ENCODE results near the gene BAZ2B.

Gene BAZ2B

DNA sequence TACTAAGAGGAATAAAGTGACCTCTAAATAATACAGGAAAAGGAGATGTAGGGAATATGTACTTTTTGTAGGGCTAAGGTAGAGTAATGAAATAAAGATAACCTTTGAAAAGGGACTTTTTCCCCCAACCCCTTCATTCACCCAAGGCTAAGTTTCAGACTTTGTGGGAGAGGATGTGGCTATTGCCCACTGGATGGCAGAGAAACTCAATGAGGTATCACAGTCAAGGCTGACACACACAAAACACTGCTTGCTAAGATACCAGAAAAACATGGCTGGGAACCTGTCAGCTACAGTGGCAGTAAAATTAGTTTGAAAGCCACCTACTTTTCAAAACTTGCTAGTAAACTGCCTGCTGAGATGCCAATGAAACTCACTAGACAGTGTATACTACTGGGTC lies 171.0 kb downstream of the BAZ2B start:
- POLR2A ChIA-PET (ENCODE audit: low non-redundant PET): no interaction called here
- no peak overlapping the region for H3K27ac ChIP-seq

DNA sequence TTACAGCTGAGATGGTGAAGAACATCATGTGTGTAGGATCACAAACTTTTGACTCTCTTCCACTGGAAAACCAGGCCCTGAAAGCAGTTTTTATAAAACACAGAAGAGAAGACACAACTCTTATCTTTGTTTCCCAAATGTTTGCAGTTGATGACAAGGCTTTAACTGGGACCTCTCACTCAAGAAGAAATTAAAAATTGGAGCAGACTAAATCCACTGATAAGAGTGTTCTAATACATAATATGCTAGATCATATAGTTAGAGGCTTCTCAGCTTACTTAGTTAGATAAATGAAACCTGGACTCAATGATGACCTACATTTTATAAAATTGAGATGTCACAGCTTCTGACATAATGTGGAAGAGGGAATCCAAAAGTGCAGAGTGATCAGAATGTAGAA lies 171.6 kb downstream of the BAZ2B start:
- CTCF ChIA-PET: no interaction called here
- no peak for DNase-seq (ENCODE audit: low spot score)
- TF ChIP-seq, protein P1, sequence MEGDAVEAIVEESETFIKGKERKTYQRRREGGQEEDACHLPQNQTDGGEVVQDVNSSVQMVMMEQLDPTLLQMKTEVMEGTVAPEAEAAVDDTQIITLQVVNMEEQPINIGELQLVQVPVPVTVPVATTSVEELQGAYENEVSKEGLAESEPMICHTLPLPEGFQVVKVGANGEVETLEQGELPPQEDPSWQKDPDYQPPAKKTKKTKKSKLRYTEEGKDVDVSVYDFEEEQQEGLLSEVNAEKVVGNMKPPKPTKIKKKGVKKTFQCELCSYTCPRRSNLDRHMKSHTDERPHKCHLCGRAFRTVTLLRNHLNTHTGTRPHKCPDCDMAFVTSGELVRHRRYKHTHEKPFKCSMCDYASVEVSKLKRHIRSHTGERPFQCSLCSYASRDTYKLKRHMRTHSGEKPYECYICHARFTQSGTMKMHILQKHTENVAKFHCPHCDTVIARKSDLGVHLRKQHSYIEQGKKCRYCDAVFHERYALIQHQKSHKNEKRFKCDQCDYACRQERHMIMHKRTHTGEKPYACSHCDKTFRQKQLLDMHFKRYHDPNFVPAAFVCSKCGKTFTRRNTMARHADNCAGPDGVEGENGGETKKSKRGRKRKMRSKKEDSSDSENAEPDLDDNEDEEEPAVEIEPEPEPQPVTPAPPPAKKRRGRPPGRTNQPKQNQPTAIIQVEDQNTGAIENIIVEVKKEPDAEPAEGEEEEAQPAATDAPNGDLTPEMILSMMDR (conservative IDR thresholded peaks at IDR 0.05; ENCODE audit: low read depth): no peak
- no peak overlapping the region for H3K27ac ChIP-seq
- POLR2A ChIA-PET (ENCODE audit: low non-redundant PET): no interaction called here

More for the DNA sequence above, 171.0 kb downstream of the BAZ2B start:
- CTCF ChIA-PET: interaction anchor here (0.6 to 0.7 kb wide), 2 partner anchors 9 to 171 kb away, joined by 3 read pairs; partner anchors contain the start of gene BAZ2B
- TF ChIP-seq, protein P1 (conservative IDR thresholded peaks at IDR 0.05; ENCODE audit: low read depth): no peak
- DNase-seq (ENCODE audit: low spot score): no peak

DNA sequence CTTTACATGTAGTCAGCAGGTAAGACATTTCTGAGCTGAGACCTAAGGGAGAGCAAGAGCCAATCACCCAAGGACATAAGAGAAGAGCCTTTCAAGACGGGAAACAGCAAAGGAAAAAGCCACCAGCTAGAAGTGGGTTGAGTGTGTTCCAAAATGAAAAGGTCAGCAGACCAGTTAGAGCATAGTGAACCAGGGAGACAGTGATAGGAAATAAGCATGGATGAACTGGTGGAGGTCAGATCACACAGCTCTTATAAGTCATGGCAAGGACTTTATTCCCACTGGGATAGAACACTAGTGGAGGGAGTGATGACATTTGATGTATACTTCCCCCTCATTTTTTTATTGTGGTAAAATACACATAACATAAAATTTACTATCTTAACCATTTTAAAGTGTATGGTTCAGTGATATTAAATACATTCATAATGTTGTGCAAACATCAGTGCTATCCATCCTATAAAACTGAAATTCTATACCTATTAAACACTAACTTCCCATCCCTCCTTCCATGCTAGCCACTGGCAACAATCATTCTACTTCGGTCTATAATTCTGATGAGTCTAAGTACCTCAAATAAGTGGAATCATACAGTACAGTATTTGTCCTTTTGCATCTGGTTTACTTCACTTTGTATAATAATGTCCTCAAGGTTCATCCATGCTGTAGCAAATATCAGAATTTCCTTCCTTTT lies 174.0 kb downstream of the BAZ2B start:
- TF ChIP-seq, protein P1 (conservative IDR thresholded peaks at IDR 0.05; ENCODE audit: low read depth): no peak
- no peak for DNase-seq (ENCODE audit: low spot score)
- ChIA-PET POLR2A (ENCODE audit: low non-redundant PET) (no interaction called here), CTCF (interaction anchor here (0.6 kb wide), 1 partner anchor 10 kb away, joined by 6 read pairs; no protein-coding TSS in a partner anchor)
- no peak overlapping the region for H3K27ac ChIP-seq

DNA sequence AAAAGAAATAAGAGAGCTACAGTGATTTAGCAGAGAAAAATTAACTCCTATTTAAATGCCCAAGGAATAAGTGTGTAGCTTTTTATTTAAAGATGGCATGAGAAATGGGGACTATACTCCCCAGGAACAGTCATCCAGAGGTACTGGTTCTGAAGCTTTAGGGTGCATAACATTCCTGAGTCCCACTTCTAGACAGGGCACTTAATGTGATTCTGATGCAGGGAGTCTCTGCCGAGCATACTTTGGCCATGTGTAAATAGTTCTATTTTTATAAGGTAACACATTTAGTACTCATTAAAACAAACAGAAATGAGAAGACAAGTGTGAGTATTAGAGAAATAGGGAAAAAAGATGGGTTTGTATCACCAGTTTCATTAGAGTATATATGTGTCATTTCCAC lies 175.2 kb downstream of the BAZ2B start:
- CTCF ChIA-PET: no interaction called here
- no peak overlapping the region for H3K27ac ChIP-seq
- POLR2A ChIA-PET (ENCODE audit: low non-redundant PET): no interaction called here
- TF ChIP-seq, protein P1 (conservative IDR thresholded peaks at IDR 0.05; ENCODE audit: low read depth): no peak
- no peak for DNase-seq (ENCODE audit: low spot score)

DNA sequence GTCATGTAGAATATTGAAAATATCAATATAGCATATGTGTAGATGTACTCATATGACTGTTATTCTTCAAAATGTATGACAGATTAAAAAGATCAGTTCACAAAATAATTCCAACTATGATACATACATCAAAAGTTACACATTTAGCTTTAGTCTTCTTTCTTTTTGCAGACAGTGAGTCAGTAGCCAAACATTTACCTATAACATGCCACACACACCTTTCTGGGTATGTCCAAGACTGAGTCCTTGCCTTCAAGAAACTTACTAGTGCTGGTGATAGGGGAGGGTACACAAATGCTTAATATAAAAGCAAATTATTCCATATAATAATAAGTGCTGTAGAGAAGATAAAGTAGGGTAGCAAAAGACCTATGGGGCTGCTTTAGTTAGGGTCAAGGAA lies 176.9 kb downstream of the BAZ2B start:
- CTCF ChIA-PET: interaction anchor here (0.6 to 0.7 kb wide), 2 partner anchors 12 to 232 kb away, joined by 3 read pairs; no protein-coding TSS in a partner anchor
- TF ChIP-seq, protein P1 (conservative IDR thresholded peaks at IDR 0.05; ENCODE audit: low read depth): no peak
- POLR2A ChIA-PET (ENCODE audit: low non-redundant PET): no interaction called here
- no peak for DNase-seq (ENCODE audit: low spot score)
- H3K27ac ChIP-seq: no peak overlapping the region

GRCh38 chr2:159438720-159439353 lies 177.5 kb downstream of the BAZ2B start:
- POLR2A ChIA-PET (ENCODE audit: low non-redundant PET): no interaction called here
- no peak overlapping the region for H3K27ac ChIP-seq
- TF ChIP-seq, protein P1 (conservative IDR thresholded peaks at IDR 0.05; ENCODE audit: low read depth): no peak
- no peak for DNase-seq (ENCODE audit: low spot score)
- CTCF ChIA-PET: interaction anchor here (0.6 to 0.7 kb wide), 3 partner anchors 11 to 728 kb away, joined by 3 to 4 read pairs (median 3); no protein-coding TSS in a partner anchor
